ENCODE measurements around the gene ADORA2A. TPM values are rescaled to one million over a fixed set of nuclear protein-coding genes. Genes with fewer than 3 reads are reported as not detected.

ADORA2A gene
- total and polyA plus RNA-seq, 2 experiments from 2014 or later: 0.54 to 0.64 TPM

GRCh38 chr22:24426436-24426835 lies 963 bp upstream of the ADORA2A start:
- Histone ChIP-seq H3K27ac (no peak overlapping the region), H3K9ac (no peak overlapping the region), H3K36me3 (ENCODE audit: low read depth) (no peaks in the 10 kb centered on the region), H3K4me1 (ENCODE audit: insufficient read depth) (no peaks in the 10 kb centered on the region), H3K4me2 (ENCODE audit: unreplicated experiment) (no peak overlapping the region), H3K9me3 (ENCODE audit: low read depth) (no peaks in the 10 kb centered on the region), H3K4me3 (no peak overlapping the region), H4K20me1 (ENCODE audit: insufficient read depth) (no peaks in the 10 kb centered on the region), H3K79me2 (ENCODE audit: insufficient read depth) (no peaks in the 10 kb centered on the region), H3F3A (ENCODE audit: insufficient read depth) (no peaks in the 10 kb centered on the region), H3K27me3 (replicated peaks; ENCODE audit: insufficient read depth) (no peaks in the 10 kb centered on the region), H3K9me2 (ENCODE audit: insufficient read depth) (no peaks in the 10 kb centered on the region), H2AFZ (no peak overlapping the region)
- no peak for DNase-seq
- TF ChIP-seq EZH2 (IDR thresholded peaks at IDR 0.05; ENCODE audit: insufficient read depth, poor library complexity, severe bottlenecking): no peak
- TF ChIP-seq EZH2phosphoT487 (IDR thresholded peaks at IDR 0.05; ENCODE audit: insufficient read depth, low read depth): no peak
- in situ Hi-C loops (cut with MboI): no loop called here
- WGBS, 2 experiments (ENCODE audit: low coverage in 1 of 2, low lambda C conversion rate in 2 of 2, missing lambda C conversion rate in 2 of 2): 95 to 100% methylated on average over 4 of the region's 4 CpGs

GRCh38 chr22:24426851-24427499 lies 424 bp upstream of the ADORA2A start:
- DNase-seq: no peak
- no peak overlapping the region for H3K4me2 ChIP-seq (ENCODE audit: unreplicated experiment)
- H3K27ac ChIP-seq: no peak overlapping the region
- no peaks in the 10 kb centered on the region for H3K9me2 ChIP-seq (ENCODE audit: insufficient read depth)
- 90 to 91% methylated on average over 19 of the region's 19 CpGs for WGBS, 2 experiments (ENCODE audit: low coverage in 1 of 2, low lambda C conversion rate in 2 of 2, missing lambda C conversion rate in 2 of 2)
- no peaks in the 10 kb centered on the region for H3K4me1 ChIP-seq (ENCODE audit: insufficient read depth)
- H3K4me3 ChIP-seq: no peak overlapping the region
- H3K79me2 ChIP-seq (ENCODE audit: insufficient read depth): no peaks in the 10 kb centered on the region
- no peaks in the 10 kb centered on the region for H4K20me1 ChIP-seq (ENCODE audit: insufficient read depth)
- H3K36me3 ChIP-seq (ENCODE audit: low read depth): no peaks in the 10 kb centered on the region
- in situ Hi-C loops (cut with MboI): no loop called here
- no peaks in the 10 kb centered on the region for H3F3A ChIP-seq (ENCODE audit: insufficient read depth)
- no peaks in the 10 kb centered on the region for H3K27me3 ChIP-seq (replicated peaks; ENCODE audit: insufficient read depth)
- H2AFZ ChIP-seq: no peak overlapping the region
- TF ChIP-seq EZH2 (IDR thresholded peaks at IDR 0.05; ENCODE audit: insufficient read depth, poor library complexity, severe bottlenecking) (no peak), EZH2phosphoT487 (IDR thresholded peaks at IDR 0.05; ENCODE audit: insufficient read depth, low read depth) (no peak)
- H3K9ac ChIP-seq: no peak overlapping the region
- no peaks in the 10 kb centered on the region for H3K9me3 ChIP-seq (ENCODE audit: low read depth)

- no peak for DNase-seq
- TF ChIP-seq EZH2phosphoT487 (IDR thresholded peaks at IDR 0.05; ENCODE audit: insufficient read depth, low read depth) (no peak), EZH2 (IDR thresholded peaks at IDR 0.05; ENCODE audit: insufficient read depth, poor library complexity, severe bottlenecking) (no peak)
- H4K20me1 ChIP-seq (ENCODE audit: insufficient read depth): no peaks in the 10 kb centered on the region
- no peaks in the 10 kb centered on the region for H3K9me3 ChIP-seq (ENCODE audit: low read depth)
- no peaks in the 10 kb centered on the region for H3K9me2 ChIP-seq (ENCODE audit: insufficient read depth)
- no peaks in the 10 kb centered on the region for H3K27me3 ChIP-seq (replicated peaks; ENCODE audit: insufficient read depth)
- no peak overlapping the region for H3K9ac ChIP-seq
- no peaks in the 10 kb centered on the region for H3F3A ChIP-seq (ENCODE audit: insufficient read depth)
- no peak overlapping the region for H3K27ac ChIP-seq
- in situ Hi-C loops (cut with MboI): no loop called here
- peaks cover 8% of the 10 kb centered on the region for H3K4me1 ChIP-seq (ENCODE audit: insufficient read depth)
- no peak overlapping the region for H2AFZ ChIP-seq
- H3K36me3 ChIP-seq (ENCODE audit: low read depth): no peaks in the 10 kb centered on the region
- 76 to 78% methylated on average over 11 of the region's 11 CpGs for WGBS, 2 experiments (ENCODE audit: low coverage in 1 of 2, low lambda C conversion rate in 2 of 2, missing lambda C conversion rate in 2 of 2)
- no peaks in the 10 kb centered on the region for H3K79me2 ChIP-seq (ENCODE audit: insufficient read depth)
- H3K4me2 ChIP-seq (ENCODE audit: unreplicated experiment): no peak overlapping the region
- H3K4me3 ChIP-seq: no peak overlapping the region
Observed at GRCh38 chr22:24428751-24429410, 1.5 kb downstream of the ADORA2A start.

DNA sequence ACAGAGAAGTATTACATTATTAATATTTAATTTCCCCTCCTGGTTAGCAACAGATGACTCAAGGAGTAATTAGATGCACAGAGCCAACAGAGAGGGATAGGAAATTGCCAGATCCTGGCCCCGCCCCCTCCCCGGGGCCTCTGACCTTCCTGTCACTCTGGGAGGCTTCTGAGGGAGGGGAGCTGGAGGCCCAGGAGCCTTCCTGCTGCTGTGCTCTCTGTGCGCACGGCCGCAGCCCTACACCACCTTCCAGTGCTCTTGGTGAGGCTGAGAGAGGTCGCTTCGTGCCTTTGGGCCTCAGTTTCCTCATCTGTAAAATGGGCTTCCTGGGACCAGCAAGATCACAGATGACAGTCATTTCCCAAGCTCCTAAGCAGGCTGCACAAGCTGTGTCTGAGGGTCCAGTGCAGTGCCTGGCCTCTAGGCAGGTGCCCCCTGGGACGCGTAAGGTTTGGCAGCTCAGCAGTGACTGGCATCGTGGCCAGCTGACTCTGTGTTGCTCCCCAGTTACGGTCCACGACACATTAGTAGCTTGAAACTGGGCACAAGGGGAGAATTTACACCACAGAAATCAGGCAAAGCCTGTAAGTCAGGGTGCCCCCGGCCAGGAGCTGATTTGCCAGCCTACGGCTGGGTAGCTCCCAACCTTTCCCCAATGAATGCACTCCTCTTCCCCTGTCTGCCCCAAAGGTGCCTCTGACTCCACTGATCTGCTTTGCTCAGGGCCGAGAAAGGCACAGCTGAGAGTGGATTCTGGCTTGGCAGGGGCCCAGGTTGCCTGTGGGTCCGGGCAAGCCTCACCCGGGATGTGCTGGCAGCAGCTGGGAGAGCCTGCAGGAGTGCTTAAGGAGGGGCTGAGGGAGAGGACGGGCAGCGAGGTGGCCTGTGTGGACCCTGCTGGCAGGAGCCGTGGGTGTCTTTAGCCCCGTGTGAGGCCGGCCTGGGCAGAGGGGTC lies 2.3 kb downstream of the ADORA2A start:
- Histone ChIP-seq H3K4me1 (ENCODE audit: insufficient read depth) (peaks cover 16% of the 10 kb centered on the region), H3K27me3 (replicated peaks; ENCODE audit: insufficient read depth) (no peaks in the 10 kb centered on the region), H3K9me3 (ENCODE audit: low read depth) (no peaks in the 10 kb centered on the region), H3K4me3 (no peak overlapping the region), H3K9ac (no peak overlapping the region), H3F3A (ENCODE audit: insufficient read depth) (no peaks in the 10 kb centered on the region), H3K9me2 (ENCODE audit: insufficient read depth) (no peaks in the 10 kb centered on the region), H2AFZ (no peak overlapping the region), H3K36me3 (ENCODE audit: low read depth) (no peaks in the 10 kb centered on the region), H4K20me1 (ENCODE audit: insufficient read depth) (no peaks in the 10 kb centered on the region), H3K79me2 (ENCODE audit: insufficient read depth) (no peaks in the 10 kb centered on the region), H3K4me2 (ENCODE audit: unreplicated experiment) (no peak overlapping the region), H3K27ac (no peak overlapping the region)
- peak; percentile 33 for DNase-seq
- TF ChIP-seq EZH2 (IDR thresholded peaks at IDR 0.05; ENCODE audit: insufficient read depth, poor library complexity, severe bottlenecking) (no peak), EZH2phosphoT487 (IDR thresholded peaks at IDR 0.05; ENCODE audit: insufficient read depth, low read depth) (no peak)
- WGBS, 2 experiments (ENCODE audit: low coverage in 1 of 2, low lambda C conversion rate in 2 of 2, missing lambda C conversion rate in 2 of 2): 85% methylated on average over 22 of the region's 22 CpGs
- in situ Hi-C loops (cut with MboI): no loop called here
